ENCODE results near the gene BCR. TPM values are rescaled to one million over a fixed set of nuclear protein-coding genes. Genes with fewer than 3 reads are reported as not detected.

BCR gene
- total RNA-seq, 1 donor from 2014 or later: 78.3 TPM

DNA sequence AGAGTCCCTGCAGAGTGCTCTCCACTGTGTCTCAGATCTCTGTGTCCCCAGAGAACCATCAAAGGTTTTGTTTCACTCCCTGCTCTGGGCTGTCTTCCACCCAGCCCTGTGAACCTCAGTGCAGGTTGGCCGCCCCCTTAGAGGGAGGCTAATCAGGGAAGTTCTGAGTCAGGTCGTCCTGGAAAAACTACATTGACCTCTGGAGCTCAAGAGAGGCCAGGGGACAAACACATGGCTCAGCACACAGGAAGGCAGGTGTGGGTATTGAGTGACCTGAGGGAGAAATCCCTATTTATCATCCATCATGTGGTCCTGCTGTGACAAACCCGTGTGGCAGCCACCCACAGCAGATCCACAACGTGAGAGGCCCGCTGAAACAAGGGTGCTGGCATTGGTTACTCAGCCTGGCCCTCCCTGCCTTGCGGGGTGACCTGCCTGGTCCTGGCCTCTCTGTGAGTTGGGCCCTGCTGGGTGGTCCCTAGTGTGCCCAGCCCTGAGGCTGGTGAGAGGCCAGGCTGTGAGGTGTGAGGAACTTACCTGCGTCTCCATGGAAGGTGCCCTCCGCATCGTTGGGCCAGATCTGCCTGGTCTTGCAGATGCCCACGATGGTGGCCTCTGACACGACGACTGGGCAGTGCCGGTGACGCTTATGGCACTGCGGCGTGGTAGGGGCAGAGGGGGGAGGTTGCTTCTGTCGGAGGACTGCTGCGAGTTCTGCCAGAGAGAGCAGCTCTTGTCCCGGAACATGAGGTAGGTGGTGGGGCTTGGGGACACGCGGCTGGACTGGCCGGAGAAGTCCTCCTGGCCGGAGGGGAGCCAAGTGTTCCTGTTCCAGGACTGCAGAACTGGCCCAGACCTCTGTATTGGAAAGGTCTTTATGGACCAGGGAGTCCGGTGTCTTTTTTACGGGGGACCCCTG is 669 bp upstream of the BCR start:
- Histone ChIP-seq H3K9me3 (no peaks in the 10 kb centered on the region), H3K27me3 (no peaks in the 10 kb centered on the region), H3K36me3 (no peaks in the 10 kb centered on the region), H3K4me1 (peaks cover 45% of the 10 kb centered on the region), H3K4me3 (peak overlapping the region; percentile 53), H3K27ac (peak overlapping the region; percentile 60)
- ATAC-seq (peak; percentile 6), DNase-seq (no peak)
- intact Hi-C loops (cut with DNase I): loop anchor here (2.0 to 10.0 kb wide), 3 partner anchors 38 to 205 kb away; no protein-coding TSS in a partner anchor
- TF ChIP-seq, protein P1, sequence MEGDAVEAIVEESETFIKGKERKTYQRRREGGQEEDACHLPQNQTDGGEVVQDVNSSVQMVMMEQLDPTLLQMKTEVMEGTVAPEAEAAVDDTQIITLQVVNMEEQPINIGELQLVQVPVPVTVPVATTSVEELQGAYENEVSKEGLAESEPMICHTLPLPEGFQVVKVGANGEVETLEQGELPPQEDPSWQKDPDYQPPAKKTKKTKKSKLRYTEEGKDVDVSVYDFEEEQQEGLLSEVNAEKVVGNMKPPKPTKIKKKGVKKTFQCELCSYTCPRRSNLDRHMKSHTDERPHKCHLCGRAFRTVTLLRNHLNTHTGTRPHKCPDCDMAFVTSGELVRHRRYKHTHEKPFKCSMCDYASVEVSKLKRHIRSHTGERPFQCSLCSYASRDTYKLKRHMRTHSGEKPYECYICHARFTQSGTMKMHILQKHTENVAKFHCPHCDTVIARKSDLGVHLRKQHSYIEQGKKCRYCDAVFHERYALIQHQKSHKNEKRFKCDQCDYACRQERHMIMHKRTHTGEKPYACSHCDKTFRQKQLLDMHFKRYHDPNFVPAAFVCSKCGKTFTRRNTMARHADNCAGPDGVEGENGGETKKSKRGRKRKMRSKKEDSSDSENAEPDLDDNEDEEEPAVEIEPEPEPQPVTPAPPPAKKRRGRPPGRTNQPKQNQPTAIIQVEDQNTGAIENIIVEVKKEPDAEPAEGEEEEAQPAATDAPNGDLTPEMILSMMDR (IDR thresholded peaks at IDR 0.05): no peak

DNA sequence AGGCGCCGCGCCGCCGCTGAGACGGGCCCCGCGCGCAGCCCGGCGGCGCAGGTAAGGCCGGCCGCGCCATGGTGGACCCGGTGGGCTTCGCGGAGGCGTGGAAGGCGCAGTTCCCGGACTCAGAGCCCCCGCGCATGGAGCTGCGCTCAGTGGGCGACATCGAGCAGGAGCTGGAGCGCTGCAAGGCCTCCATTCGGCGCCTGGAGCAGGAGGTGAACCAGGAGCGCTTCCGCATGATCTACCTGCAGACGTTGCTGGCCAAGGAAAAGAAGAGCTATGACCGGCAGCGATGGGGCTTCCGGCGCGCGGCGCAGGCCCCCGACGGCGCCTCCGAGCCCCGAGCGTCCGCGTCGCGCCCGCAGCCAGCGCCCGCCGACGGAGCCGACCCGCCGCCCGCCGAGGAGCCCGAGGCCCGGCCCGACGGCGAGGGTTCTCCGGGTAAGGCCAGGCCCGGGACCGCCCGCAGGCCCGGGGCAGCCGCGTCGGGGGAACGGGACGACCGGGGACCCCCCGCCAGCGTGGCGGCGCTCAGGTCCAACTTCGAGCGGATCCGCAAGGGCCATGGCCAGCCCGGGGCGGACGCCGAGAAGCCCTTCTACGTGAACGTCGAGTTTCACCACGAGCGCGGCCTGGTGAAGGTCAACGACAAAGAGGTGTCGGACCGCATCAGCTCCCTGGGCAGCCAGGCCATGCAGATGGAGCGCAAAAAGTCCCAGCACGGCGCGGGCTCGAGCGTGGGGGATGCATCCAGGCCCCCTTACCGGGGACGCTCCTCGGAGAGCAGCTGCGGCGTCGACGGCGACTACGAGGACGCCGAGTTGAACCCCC is 798 bp downstream of the BCR start:
- no peaks in the 10 kb centered on the region for H3K36me3 ChIP-seq
- intact Hi-C loops (cut with DNase I): loop anchor here (5.0 kb wide), 1 partner anchor 36 kb away; no protein-coding TSS in a partner anchor
- DNase-seq: no peak
- H3K4me3 ChIP-seq: peak overlapping the region; percentile 64
- no peaks in the 10 kb centered on the region for H3K9me3 ChIP-seq
- H3K27me3 ChIP-seq: no peaks in the 10 kb centered on the region
- ATAC-seq: no peak
- peak overlapping the region; percentile 42 for H3K27ac ChIP-seq
- H3K4me1 ChIP-seq: peaks cover 45% of the 10 kb centered on the region
- TF ChIP-seq, protein P1 (IDR thresholded peaks at IDR 0.05): no peak

DNA sequence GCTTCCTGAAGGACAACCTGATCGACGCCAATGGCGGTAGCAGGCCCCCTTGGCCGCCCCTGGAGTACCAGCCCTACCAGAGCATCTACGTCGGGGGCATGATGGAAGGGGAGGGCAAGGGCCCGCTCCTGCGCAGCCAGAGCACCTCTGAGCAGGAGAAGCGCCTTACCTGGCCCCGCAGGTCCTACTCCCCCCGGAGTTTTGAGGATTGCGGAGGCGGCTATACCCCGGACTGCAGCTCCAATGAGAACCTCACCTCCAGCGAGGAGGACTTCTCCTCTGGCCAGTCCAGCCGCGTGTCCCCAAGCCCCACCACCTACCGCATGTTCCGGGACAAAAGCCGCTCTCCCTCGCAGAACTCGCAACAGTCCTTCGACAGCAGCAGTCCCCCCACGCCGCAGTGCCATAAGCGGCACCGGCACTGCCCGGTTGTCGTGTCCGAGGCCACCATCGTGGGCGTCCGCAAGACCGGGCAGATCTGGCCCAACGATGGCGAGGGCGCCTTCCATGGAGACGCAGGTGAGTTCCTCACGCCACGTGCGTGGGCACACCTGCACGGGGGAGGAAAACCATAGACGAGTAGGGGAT is 1.5 kb downstream of the BCR start:
- DNase-seq: no peak
- Histone ChIP-seq H3K27ac (peak overlapping the region; percentile 42), H3K9me3 (no peaks in the 10 kb centered on the region), H3K36me3 (no peaks in the 10 kb centered on the region), H3K27me3 (no peaks in the 10 kb centered on the region), H3K4me1 (peaks cover 49% of the 10 kb centered on the region), H3K4me3 (peak overlapping the region; percentile 64)
- ATAC-seq: no peak
- TF ChIP-seq, protein P1 (IDR thresholded peaks at IDR 0.05): no peak
- intact Hi-C loops (cut with DNase I): loop anchor here (2.0 to 5.0 kb wide), 2 partner anchors 35 to 45 kb away; no protein-coding TSS in a partner anchor

DNA sequence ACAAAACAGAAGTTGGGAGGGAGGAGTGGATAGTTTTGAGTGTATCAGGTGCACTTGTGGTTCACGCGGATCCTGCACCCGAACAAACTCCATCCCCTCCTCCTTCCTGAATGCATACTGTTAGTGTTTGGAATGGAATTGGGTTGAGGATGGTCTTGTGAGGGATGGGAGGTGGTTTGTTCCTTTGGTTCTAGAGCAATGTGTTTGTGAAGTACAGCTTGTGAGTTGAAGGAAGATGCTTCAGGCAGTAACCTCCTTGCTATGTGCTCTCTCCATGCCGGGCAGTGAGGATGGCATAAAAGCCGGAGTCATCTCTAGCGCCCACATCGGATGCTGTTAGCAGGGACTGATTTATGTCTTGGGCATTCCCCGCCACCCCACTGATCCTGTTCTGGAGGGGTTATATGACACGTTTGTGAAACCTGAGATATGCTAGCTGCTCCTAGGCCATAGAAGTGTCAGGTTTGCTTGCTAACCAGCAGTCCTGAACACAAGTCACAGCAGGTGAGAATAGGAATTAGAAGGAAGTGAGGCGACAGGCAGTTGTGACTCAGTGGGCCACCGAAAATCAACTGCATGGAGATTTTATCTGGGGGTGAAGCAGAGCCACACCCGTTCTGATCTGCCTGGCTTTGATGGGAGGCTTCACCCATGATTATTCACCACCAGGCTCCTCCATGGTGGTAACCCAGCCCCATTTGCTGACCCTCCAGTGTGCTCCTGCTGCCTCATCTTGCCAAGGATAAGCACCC is 2.2 kb downstream of the BCR start:
- no peaks in the 10 kb centered on the region for H3K9me3 ChIP-seq
- DNase-seq (no peak), ATAC-seq (no peak)
- intact Hi-C loops (cut with DNase I): loop anchor here (2.0 to 5.0 kb wide), 2 partner anchors 35 to 44 kb away; no protein-coding TSS in a partner anchor
- no peaks in the 10 kb centered on the region for H3K27me3 ChIP-seq
- TF ChIP-seq, protein P1 (IDR thresholded peaks at IDR 0.05): no peak
- H3K36me3 ChIP-seq: no peaks in the 10 kb centered on the region
- H3K4me3 ChIP-seq: peak overlapping the region; percentile 64
- peak overlapping the region; percentile 42 for H3K27ac ChIP-seq
- H3K4me1 ChIP-seq: peaks cover 49% of the 10 kb centered on the region

Data from upper lobe of right lung (tissue), 1 donor.